Embryonic facial prominence (tissue), 1 donor: ENCODE measurements around the gene PBOV1.

Source experiments
- DNase-seq: peaks from one replicate; pipeline ENCODE4 v3.0.0-alpha.2; 2016; ENCODE audit errors: extremely low spot score

The PBOV1 gene

DNA sequence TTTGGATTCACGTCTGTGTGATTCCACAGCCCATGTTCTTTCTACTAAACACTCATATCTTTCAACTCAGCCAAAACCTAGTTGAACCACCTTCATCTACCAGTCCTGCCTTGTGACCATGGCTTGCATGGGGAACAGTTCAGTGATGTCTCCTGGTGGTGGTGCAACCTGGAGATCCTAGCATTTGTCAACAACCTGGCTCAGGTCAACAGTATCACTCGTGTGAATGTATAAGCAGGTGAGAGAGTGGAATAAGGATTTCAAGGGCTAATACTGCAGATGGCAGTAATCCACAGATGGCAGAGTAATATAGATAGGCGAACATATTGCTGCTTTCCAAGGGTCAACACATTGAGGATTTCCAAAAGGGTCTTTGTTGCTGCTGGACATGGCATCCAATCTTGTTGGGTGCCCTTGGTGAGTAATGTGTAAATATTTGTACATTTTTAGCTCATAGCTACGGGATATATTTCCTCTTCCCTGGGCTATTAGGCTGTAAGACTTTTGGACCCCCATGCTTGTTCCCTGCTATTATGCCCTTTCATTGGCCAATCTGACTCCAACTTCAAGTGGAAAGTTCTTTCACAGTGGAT lies 13.4 kb downstream of the PBOV1 start:
- DNase-seq = no peak

DNA sequence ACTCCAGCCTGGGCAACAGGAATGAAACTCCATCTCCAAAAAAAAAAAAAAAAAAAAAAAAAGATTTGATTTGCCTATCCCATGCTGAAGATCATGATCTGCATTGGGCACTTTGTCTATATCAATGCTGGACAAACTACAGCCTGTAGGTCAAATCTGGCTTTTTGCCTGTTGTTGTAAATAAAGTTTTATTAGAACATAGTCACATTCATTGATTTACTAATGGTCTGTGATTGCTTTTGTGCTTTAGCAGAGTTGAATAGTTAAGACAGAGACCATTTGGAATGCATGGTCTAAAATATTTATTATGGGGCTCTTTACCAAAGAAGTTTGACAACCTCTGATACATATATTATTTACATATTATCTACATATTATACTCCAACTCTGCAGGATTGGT lies 14.0 kb downstream of the PBOV1 start:
- DNase-seq = no peak

DNA sequence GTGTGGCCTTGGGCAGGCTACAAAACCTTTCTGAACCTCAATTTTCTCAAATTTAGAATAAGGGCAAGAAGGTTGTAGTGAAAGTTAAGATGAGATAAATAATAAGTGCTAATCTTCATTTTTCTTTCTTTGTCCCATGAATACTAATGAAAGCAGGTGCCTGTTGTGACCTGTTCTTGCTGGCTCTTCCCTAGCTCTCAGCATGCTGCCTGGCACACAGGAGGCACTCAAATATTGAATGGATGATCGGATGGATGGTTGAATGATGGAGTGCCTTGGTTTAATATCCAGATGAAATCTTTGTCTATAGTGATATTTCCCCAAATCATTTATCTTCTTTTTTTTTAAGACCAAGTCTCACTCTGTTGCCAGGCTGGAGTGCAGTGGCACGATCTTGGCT lies 15.0 kb downstream of the PBOV1 start:
- DNase-seq = no peak

DNA sequence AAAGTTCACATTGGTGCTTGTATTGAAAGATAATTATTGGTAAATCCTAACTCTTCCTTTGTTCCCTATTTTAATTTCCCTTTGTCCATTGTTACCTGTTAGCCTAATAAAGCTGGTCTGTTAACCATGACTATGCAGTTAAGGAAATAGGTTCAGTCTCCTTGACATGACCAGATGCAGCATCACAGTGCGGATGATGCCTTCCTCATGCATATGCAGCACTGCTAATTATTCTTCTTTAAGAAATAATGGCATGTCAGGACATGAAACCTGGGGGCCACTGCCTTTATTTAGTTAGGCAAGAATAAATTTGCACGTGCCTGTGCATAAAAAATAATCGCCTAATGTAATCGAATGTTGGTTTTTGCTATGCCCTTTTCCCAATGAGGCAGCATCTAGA lies 16.5 kb downstream of the PBOV1 start:
- DNase-seq = no peak

GRCh38 chr6:138198430-138199091 lies 19.7 kb downstream of the PBOV1 start:
- DNase-seq = no peak

- no peak for DNase-seq
Observed at GRCh38 chr6:138197570-138197969, 20.7 kb downstream of the PBOV1 start.

GRCh38 chr6:138196122-138196738 lies 22.1 kb downstream of the PBOV1 start:
- no peak for DNase-seq

DNA sequence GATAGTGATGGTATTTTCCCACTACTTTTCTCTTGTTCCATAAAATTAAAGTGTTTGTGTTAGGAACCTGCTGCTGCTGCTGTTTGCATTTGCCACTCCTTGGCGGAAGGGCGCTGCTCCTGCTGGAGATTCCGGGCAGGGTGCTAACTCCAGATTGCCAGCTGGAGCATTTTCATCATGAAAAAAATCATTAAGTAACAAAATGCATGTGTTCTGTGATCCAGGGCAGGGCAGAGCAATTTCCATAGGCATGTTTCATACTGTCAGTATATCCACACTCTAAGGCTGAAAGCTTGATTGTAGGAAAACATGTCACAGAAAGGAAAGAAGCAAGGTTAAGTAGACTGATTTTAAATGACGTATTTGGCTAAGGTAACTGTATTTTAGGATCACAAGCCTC lies 24.0 kb downstream of the PBOV1 start:
- DNase-seq = no peak

DNA sequence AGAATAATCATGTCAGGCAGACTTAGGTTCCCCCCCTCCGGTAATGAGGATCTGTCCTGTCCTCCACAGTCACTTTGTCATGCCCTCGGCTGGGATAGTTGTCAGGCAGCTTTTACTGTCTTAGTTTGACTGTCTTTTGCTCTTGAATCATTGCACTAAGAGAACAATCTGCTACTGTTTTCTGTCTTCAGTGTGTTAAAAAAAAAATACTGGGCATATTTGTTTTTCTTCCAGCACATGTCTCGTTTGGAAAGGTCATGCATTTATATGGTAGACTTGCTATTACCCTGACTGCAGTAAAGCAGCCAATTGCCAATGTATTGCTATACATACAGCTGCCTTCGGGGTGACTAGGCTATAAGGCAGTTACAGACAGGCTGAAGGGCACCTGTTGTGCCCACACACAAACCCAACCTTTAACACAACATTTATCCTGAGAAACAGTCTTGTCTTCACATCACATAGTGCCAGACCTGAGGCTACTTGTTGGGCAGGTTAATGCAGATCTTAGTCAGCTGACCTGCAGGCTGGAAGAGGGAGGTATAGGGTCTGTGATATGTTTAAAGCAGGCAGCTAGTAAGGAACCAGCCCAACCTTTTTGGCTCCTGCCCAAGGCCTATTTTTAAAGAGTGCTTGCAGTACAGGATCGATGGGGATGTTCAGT lies 29.9 kb downstream of the PBOV1 start:
- DNase-seq = no peak

GRCh38 chr6:138187156-138187555 lies 31.1 kb downstream of the PBOV1 start:
- DNase-seq = no peak

- DNase-seq = no peak
Observed at GRCh38 chr6:138184230-138184629, 34.1 kb downstream of the PBOV1 start.

DNA sequence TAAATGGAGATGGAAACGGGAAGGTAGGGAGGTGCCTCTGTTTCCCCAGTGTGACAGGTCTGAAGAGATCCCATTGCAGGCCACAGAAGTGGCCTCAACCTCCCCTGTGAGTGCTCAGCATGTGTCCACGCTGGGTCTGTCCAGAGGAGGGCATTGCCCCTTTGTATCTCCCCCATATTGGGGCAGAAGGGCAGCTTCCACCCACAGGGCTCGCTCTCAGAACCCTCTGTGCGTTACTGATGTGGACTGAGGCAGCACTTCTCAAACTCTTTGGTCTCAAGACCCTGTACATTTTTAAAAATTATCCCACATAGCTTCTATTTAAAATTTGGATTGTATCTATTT lies 34.5 kb downstream of the PBOV1 start:
- no peak for DNase-seq

DNA sequence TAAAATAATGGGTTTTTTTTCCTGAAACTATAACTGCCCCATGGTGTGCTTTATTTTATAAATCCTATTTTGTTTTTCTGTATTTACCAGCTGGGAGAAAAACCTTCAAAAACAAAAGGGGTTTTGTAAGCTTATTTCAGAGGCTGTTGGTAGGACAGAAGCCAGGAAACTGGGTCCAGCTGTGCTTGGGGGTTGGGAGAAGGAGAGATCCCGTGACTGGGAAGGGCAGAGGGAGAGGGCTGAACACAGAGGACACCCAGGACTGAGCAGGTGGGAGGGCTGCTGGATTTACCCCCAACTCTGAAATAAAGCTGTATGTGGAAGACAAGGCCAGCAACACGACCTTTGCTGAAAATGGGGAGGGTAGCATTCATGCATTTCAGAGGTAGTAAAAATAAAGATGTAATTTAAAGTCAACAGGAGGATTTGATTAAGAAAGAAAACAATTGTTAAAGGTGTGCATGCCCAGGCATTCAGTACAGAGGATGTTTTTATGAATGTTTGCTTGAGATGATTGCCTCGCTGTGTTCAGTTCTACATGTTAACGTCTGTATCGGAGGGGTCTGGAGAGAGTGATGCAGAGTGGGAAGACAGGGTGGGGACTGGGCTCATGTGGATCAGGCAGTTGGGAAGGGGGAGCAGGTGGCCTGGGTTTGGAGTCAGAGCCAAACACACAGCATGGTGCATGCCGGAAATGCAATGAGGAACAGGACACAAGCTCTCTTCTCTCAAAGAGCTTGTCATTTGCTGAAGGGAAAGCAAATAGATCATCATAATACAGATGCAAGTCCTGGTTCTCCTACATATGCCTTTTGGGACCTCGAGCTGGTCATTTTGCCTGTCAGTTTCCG lies 35.1 kb downstream of the PBOV1 start:
- no peak for DNase-seq

- DNase-seq = no peak
Observed at GRCh38 chr6:138176652-138177232, 41.5 kb downstream of the PBOV1 start.

GRCh38 chr6:138175596-138175995 lies 42.7 kb downstream of the PBOV1 start:
- DNase-seq = no peak
